GM23338 (cell line): ENCODE results near the gene NDNF. TPM values are rescaled to one million over a fixed set of nuclear protein-coding genes. Genes with fewer than 3 reads are reported as not detected.

Source experiments
- ATAC-seq: fragments of 200-7000 bp; cut with Tn5 transposase; 3 replicates; pipeline ENCODE4 v1.9.1; 2020
- DNase-seq: peaks from one replicate; pipeline ENCODE4 v3.0.0-alpha.2; 2015; ENCODE audit warnings: low spot score
- H2AFZ ChIP-seq: fragments of 200-600 bp; sonication (generic); 2 replicates; pipeline ENCODE4 v1.8.0; 2016; ENCODE audit warnings: antibody characterized with exemption, mild to moderate bottlenecking, moderate library complexity
- H3F3A ChIP-seq: fragments of 200-600 bp; sonication (generic); replicated peaks from 2 replicates; pipeline ENCODE4 v1.8.0; 2017; ENCODE audit warnings: antibody characterized with exemption, mixed run types, low read depth
- H3K27ac ChIP-seq: fragments of 200-600 bp; sonication (generic); 2 replicates; pipeline ENCODE4 v1.6.1; 2016; ENCODE audit warnings: low read depth
- H3K27me3 ChIP-seq: fragments of 200-600 bp; sonication (generic); 2 replicates; pipeline ENCODE4 v1.8.0; 2016; ENCODE audit warnings: mild to moderate bottlenecking, mixed run types, moderate library complexity; ENCODE audit not compliant: insufficient read depth
- H3K36me3 ChIP-seq: fragments of 200-600 bp; sonication (generic); 2 replicates; pipeline ENCODE4 v1.8.0; 2016; ENCODE audit warnings: mild to moderate bottlenecking; ENCODE audit not compliant: insufficient read depth
- H3K4me1 ChIP-seq: fragments of 200-600 bp; sonication (generic); 2 replicates; pipeline ENCODE4 v1.8.0; 2016; ENCODE audit warnings: mild to moderate bottlenecking, moderate library complexity; ENCODE audit not compliant: insufficient read depth
- H3K4me2 ChIP-seq: fragments of 200-600 bp; sonication (generic); 2 replicates; pipeline ENCODE4 v1.7.1; 2017; ENCODE audit warnings: mixed run types
- H3K4me3 ChIP-seq: fragments of 200-600 bp; sonication (generic); 2 replicates; pipeline ENCODE4 v1.6.1; 2016; ENCODE audit warnings: mixed run types
- H3K79me2 ChIP-seq: fragments of 200-600 bp; sonication (generic); replicated peaks from 2 replicates; pipeline ENCODE4 v1.8.0; 2017; ENCODE audit warnings: mild to moderate bottlenecking; ENCODE audit not compliant: insufficient read depth
- H3K9me2 ChIP-seq: fragments of 200-600 bp; sonication (generic); 2 replicates; pipeline ENCODE4 v1.8.0; 2017; ENCODE audit not compliant: insufficient read depth
- H4K20me1 ChIP-seq: fragments of 200-600 bp; sonication (generic); replicated peaks from 2 replicates; pipeline ENCODE4 v1.8.0; 2017; ENCODE audit warnings: mild to moderate bottlenecking; ENCODE audit not compliant: insufficient read depth
- H3K27ac Mint-ChIP-seq: 2 replicates; pipeline ENCODE4 v1.8.0; 2020; ENCODE audit warnings: inconsistent platforms, mild to moderate bottlenecking, moderate library complexity, mixed read lengths
- H3K27me3 Mint-ChIP-seq: 3 replicates; pipeline ENCODE4 v1.8.0; 2022; ENCODE audit warnings: low read depth, mild to moderate bottlenecking, moderate library complexity, mixed read lengths, inconsistent platforms; ENCODE audit not compliant: insufficient read depth, poor library complexity
- H3K36me3 Mint-ChIP-seq: 3 replicates; pipeline ENCODE4 v1.8.0; 2021; ENCODE audit warnings: low read depth, mild to moderate bottlenecking, inconsistent platforms, moderate library complexity, mixed read lengths
- H3K4me1 Mint-ChIP-seq: 3 replicates; pipeline ENCODE4 v1.8.0; 2020; ENCODE audit warnings: mild to moderate bottlenecking, inconsistent platforms, mixed read lengths
- H3K4me3 Mint-ChIP-seq: 3 replicates; pipeline ENCODE4 v1.8.0; 2021; ENCODE audit warnings: moderate library complexity, mild to moderate bottlenecking, inconsistent platforms, mixed read lengths
- H3K9me3 Mint-ChIP-seq: 3 replicates; pipeline ENCODE4 v1.8.0; 2020; ENCODE audit warnings: moderate library complexity, mild to moderate bottlenecking, inconsistent platforms, mixed read lengths
- CREB1 ChIP-seq: fragments of 250-450 bp; sonication (Bioruptor Pico); IDR thresholded peaks from 2 replicates; pipeline ENCODE4 v1.5.0; 2020; ENCODE audit warnings: low read depth, mild to moderate bottlenecking, moderate library complexity
- CTCF ChIP-seq, 2 experiments: fragments of 200-600 bp in 1 of 2; sonication (generic) in 1 of 2; conservative IDR thresholded peaks; 2 replicates each; pipeline versions ENCODE4 v1.5.1 to v1.6.1; 2016 to 2017; ENCODE audit warnings: antibody characterized with exemption in 2 of 2, low read depth in 2 of 2, mild to moderate bottlenecking in 2 of 2, moderate library complexity in 1 of 2
- ETS1 ChIP-seq: IDR thresholded peaks from 2 replicates; pipeline ENCODE4 v1.6.1; 2016; ENCODE audit warnings: antibody characterized with exemption
- EZH2 ChIP-seq: fragments of 200-600 bp; sonication (generic); IDR thresholded peaks from one replicate; pipeline ENCODE4 v1.8.0; 2017; ENCODE audit warnings: antibody characterized with exemption, mild to moderate bottlenecking, low read depth; ENCODE audit not compliant: unreplicated experiment
- EZH2phosphoT487 ChIP-seq: fragments of 200-600 bp; sonication (generic); IDR thresholded peaks from one replicate; pipeline ENCODE4 v1.8.1; 2018; ENCODE audit warnings: antibody characterized with exemption; ENCODE audit not compliant: unreplicated experiment
- JUNB ChIP-seq: IDR thresholded peaks from one replicate; pipeline ENCODE4 v1.6.1; 2016; ENCODE audit warnings: antibody characterized with exemption; ENCODE audit not compliant: unreplicated experiment
- NANOG ChIP-seq: IDR thresholded peaks from 2 replicates; pipeline ENCODE4 v1.6.1; 2016; ENCODE audit warnings: antibody characterized with exemption, borderline replicate concordance
- POLR2AphosphoS5 ChIP-seq: IDR thresholded peaks from 2 replicates; pipeline ENCODE4 v1.6.1; 2016; ENCODE audit warnings: antibody characterized with exemption, low read depth
- REST ChIP-seq: IDR thresholded peaks from one replicate; pipeline ENCODE4 v1.6.1; 2018; ENCODE audit warnings: antibody characterized with exemption; ENCODE audit not compliant: unreplicated experiment
- STAT1 ChIP-seq: IDR thresholded peaks from one replicate; pipeline ENCODE4 v1.6.1; 2016; ENCODE audit warnings: antibody characterized with exemption; ENCODE audit not compliant: unreplicated experiment
- ZNF114 ChIP-seq: fragments of 250-450 bp; sonication (Bioruptor Pico); IDR thresholded peaks from 2 replicates; pipeline ENCODE4 v1.5.0; 2020; ENCODE audit warnings: mild to moderate bottlenecking, moderate library complexity
- ZNF331 ChIP-seq: fragments of 250-450 bp; sonication (Bioruptor Pico); IDR thresholded peaks from 2 replicates; pipeline ENCODE4 v1.5.0; 2020; ENCODE audit warnings: low read depth, mild to moderate bottlenecking, moderate library complexity
- ZNF462 ChIP-seq: fragments of 250-450 bp; sonication (Bioruptor Pico); IDR thresholded peaks from 2 replicates; pipeline ENCODE4 v1.5.0; 2020; ENCODE audit warnings: mild to moderate bottlenecking, moderate library complexity
- polyA plus RNA-seq: library from polyadenylated mRNA; unstranded; fragments of >200 nt; fragmentation: Nextera tagmentation; extraction: Ambion mirVana; gene quantifications from 2 replicates; pipeline ENCODE4 v1.2.1, GENCODE V29; 2016
- total RNA-seq: library from RNA; depleted of rRNA; stranded (reverse); fragments of >200 nt; shearing (Covaris generic); gene quantifications from 2 replicates; pipeline ENCODE4 v1.2.3, GENCODE V29; 2014

Gene NDNF
- total and polyA plus RNA-seq, 2 experiments from 2014 or later, result 0.31 to 0.73 TPM

GRCh38 chr4:121030711-121031110 is 41.6 kb downstream of the NDNF start:
- Histone ChIP-seq H2AFZ (no peak overlapping the region), H3K36me3 (no peaks in the 10 kb centered on the region), H3K4me3 (no peak overlapping the region), H3K9me2 (no peaks in the 10 kb centered on the region), H3K27me3 (no peaks in the 10 kb centered on the region), H3K79me2 (no peaks in the 10 kb centered on the region), H3K27ac (no peak overlapping the region), H3K4me1 (no peaks in the 10 kb centered on the region), H3F3A (no peaks in the 10 kb centered on the region), H4K20me1 (no peaks in the 10 kb centered on the region), H3K4me2 (no peak overlapping the region)
- Mint-ChIP-seq H3K27me3 (no peaks in the 10 kb centered on the region), H3K36me3 (no peaks in the 10 kb centered on the region), H3K27ac (no peak overlapping the region), H3K4me1 (peaks cover 3% of the 10 kb centered on the region; the same call in 2 of the 3 replicates), H3K4me3 (no peak overlapping the region), H3K9me3 (no peaks in the 10 kb centered on the region; the same call in 2 of the 3 replicates)
- DNase-seq (no peak), ATAC-seq (no peak)
- no peak for TF ChIP-seq EZH2phosphoT487
- TF ChIP-seq NANOG, result no peak
- TF ChIP-seq JUNB, result no peak
- no peak for TF ChIP-seq ZNF462 (CRISPR knock-in tag)
- no peak for TF ChIP-seq ETS1
- no peak for TF ChIP-seq ZNF114 (CRISPR knock-in tag)
- TF ChIP-seq EZH2, result no peak
- no peak for TF ChIP-seq REST
- no peak for TF ChIP-seq POLR2AphosphoS5
- no peak for TF ChIP-seq STAT1
- no peak for TF ChIP-seq ZNF331 (CRISPR knock-in tag)
- no peak for TF ChIP-seq CREB1 (CRISPR knock-in tag)
- no peak for TF ChIP-seq CTCF (conservative IDR thresholded peaks at IDR 0.05; ENCODE audit: low read depth in 2 of 2)
